HTR-8/SVneo (cell line): ENCODE results near the gene HYI.
"Not testable (repeated sequence)": the region's sequence is repeated elsewhere in the genome, so short reads cannot be mapped to it uniquely, and the experiment has no call there.

Experiments used
- DNase-seq: peaks from one replicate; pipeline ENCODE4 v3.0.0; 2011; ENCODE audit warnings: low spot score, mixed read lengths; ENCODE audit not compliant: insufficient read length
- FAIRE-seq: peaks from 2 replicates; lab custom pipeline; 2011; peaks lifted over from hg19 to GRCh38; lab: Jason Lieb, UNC

Gene HYI

GRCh38 chr1:43432171-43432860, 21.4 kb downstream of the HYI start:
- FAIRE-seq (no peak), DNase-seq (no peak)

GRCh38 chr1:43431676-43432075, 22.1 kb downstream of the HYI start:
- FAIRE-seq, result no peak
- DNase-seq, result no peak

DNA sequence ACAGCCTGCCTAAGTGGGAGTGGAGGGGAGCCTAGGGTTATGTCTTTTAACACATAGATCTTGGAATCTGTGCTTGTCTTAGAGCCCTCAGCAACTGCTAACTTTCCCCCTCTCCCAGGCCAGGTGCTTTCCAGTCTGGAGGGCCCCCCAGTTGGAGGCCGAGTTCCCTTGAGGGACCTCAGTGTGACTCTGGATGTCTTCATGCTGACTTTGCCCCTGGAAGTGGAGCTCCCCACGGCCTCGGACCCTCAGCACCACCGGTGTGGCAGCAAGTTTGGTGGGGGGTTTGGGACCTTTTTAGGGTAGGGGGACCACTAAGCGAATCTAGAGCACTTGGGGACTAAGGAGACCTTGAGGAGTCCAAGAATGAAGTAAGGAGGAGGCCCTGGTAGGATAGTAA, 22.9 kb downstream of the HYI start:
- DNase-seq (no peak), FAIRE-seq (no peak)

- no peak for FAIRE-seq
- no peak for DNase-seq
Observed at GRCh38 chr1:43427941-43428340, 25.8 kb downstream of the HYI start.

DNA sequence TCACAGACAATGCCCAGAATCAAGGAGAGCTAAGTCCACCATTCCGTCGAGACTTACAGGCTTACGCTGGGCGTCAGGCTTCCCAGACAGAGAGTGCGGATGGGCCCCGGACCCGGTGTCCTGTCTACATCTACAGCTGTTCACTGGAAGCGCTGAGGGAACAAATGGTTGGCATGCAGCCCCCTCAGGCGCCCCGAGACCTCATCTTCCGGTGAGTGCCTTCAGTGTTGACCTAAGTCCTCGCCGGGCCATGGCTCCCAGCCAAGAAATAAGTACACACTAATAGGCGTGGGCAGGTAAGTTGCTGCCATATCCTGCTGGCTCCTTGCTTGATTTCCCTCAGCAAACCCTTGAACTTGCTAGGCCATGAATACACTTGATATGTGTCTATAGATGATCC, 26.2 kb downstream of the HYI start:
- FAIRE-seq, result no peak
- DNase-seq, result no peak

DNA sequence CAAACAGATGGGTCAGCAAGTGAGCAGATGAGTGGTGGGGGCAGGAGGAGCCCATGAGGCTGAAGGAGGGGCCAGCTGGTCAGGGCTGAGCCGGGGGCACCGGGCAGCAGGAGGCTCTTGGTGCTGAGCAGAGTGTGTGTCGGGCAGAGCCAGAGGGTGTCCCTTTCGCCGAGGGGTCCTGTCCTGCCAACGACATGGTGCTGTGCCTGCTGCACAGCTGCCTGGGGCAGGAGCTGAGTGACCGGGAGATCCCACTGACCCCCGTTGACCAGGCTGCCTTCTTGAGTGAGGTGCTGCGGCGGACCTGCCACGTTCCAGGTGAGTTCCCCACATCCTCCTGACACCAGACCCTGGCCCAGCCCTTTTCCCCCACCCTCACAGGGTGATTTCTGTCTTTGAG, 27.5 kb downstream of the HYI start:
- no peak for FAIRE-seq
- DNase-seq, result no peak

GRCh38 chr1:43425045-43425444, 28.7 kb downstream of the HYI start:
- DNase-seq, result no peak
- no peak for FAIRE-seq

DNA sequence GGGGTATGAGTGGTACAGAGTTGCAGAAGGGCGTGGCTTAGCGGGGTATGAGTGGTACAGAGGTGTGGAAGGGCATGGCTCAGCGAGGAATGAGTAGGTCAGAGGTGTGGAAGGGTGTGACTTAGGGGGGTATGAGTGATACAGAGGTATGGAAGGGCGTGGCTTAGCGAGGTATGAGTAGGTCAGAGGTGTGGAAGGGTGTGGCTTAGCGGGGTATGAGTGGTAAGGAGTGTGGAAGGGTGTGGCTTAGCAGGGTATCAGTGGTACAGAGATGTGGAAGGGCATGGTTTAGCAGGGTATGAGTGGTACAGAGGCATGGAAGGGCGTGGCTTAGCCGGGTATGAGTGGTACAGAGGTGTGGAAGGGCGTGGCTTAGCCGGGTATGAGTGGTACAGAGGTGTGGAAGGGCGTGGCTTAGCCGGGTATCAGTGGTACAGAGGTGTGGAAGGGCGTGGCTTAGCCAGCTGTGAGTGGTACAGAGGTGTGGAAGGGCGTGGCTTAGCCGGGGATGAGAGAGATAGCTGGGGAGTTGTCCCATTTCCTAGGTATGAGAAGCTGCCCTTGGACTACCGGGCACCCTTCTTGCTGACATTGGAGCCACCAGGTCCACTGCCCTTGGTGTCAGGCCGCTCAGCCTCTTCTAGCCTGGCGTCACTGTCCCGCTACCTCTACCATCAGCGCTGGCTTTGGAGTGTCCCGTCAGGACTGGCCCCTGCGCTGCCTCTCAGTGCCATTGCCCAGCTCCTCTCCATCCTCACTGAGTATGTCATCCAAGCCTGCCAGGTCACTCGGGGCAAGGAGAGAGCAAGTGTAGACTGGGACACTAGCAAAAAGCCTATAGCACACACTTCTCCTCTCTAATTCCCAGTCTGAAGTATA, 29.8 kb downstream of the HYI start:
- no peak for DNase-seq
- no peak for FAIRE-seq

GRCh38 chr1:43422995-43423671, 30.6 kb downstream of the HYI start:
- no peak for FAIRE-seq
- DNase-seq, result no peak

DNA sequence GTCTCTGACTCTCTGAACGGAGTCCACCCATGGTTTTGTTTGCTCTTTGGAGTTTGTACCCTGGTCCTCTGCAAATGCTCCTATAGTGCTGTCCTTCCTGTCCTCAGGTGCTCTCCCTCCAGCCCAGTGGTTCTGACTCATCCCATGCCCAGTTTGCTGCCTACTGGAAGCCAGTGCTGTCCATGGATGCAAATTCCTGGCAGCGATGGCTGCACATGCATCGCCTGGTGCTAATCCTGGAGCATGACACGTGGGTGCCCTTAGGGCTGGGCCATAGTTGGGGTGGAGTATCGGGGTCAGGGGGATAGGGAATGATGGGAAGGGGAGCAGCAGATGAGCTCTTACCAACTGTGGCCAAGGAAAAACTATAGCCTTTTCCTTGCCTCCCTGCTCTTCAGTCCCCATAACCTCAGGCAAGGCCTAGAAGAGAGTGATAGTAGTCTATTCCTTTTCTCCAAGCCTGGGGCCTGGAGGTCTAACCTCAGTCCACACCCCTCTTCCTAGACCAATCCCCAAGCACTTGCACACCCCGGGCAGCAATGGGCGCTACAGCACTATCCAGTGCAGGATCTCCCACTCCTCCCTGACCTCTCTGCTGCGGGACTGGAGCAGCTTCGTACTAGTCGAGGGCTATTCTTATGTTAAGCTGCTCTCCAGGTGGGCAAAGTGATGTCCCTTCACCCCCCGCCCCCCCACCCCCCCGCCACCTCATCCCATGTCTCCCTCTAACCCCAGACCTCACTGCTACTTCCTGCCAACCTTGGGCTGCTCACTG, 31.6 kb downstream of the HYI start:
- no peak for FAIRE-seq
- no peak for DNase-seq

DNA sequence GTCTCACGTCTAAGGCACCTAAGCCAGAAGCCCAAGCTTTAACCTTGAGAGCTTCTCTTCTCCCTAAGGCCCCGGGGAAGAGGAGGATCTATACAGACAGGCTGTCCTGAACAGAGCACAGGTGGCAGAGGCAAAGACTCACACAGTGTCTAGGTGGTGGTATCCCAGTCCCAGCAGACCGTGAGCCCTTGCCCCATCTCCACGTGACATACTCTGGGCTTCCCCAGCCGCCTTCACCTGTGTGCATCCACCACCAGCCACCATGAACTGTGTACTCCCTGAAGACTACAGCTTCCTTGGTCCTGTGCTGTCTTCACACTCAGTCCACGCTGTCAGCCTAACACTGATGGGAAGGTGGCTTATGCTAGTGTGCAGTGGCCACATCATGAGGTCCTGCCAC, 32.3 kb downstream of the HYI start:
- DNase-seq (no peak), FAIRE-seq (no peak)

DNA sequence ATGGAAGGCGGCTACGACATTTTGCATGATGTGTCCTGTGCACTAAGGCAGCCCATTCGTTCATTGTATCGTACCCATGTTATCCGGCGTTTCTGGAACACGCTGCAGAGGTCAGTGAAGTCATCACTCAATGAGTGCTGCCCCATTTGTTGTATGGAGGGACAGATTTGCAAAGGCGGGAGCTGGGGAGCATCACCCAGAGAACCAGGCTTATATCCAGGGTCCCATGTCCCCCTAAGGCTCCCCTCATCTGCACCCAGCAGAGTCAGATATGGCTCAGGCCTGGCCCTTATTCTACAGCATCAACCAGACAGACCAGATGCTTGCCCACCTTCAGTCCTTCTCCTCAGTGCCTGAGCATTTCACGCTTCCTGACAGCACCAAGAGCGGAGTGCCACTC, 32.9 kb downstream of the HYI start:
- no peak for FAIRE-seq

DNA sequence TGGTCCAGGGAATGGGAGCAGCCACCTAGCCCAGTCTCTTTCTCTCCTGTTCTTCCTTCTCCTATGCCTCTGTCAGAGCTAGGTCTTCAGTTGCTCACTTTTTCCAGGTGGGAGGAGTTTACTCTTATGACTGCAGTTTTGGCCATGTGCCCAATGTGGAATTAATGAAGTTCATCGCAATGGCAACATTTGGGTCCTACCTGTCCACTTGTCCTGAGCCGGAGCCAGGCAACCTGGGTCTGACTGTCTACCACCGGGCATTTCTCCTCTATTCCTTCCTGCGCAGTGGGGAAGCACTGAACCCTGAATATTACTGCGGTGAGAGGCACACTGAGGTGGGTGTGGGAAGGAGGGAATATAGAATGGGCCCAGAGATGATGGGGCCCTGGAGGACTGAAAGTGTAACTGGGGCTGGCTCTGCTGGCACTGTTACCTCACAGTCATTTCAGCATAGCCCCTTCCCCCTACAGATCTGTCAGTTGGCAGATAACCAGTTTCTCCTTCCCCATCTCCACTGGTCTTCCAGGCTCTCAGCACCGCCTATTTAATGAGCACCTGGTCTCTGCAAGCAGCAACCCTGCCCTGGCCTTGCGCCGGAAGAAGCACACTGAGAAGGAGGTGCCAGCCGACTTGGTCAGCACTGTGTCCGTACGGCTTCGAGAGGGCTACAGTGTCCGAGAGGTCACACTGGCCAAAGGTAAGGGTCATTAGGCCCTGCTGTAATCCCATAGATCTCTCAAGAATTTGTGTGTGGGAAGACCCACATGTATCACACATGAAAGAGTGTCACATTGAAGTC, 33.9 kb downstream of the HYI start:
- no peak for FAIRE-seq
- no peak for DNase-seq

More for the DNA sequence above, 32.9 kb downstream of the HYI start:
- no peak for DNase-seq

DNA sequence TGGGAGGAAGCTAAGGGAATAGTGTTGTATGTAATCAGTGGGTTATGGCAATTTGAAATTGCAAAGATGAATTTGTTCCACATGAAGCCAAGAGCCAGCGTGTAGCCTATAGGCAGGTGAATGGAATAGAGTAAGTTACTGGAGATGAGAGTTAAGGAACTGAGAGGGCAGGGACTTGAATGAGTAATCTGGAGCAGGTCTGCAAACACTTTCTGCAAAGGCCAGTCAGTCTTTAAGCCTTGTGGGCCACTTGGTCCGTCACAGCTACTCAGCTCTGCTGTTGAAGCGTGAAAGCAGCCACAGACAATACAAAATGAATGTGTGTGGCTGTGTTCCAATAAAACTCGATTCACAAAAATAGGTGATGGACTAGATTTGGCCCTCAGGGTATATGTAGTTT, 34.9 kb downstream of the HYI start:
- no peak for DNase-seq
- FAIRE-seq, result no peak

DNA sequence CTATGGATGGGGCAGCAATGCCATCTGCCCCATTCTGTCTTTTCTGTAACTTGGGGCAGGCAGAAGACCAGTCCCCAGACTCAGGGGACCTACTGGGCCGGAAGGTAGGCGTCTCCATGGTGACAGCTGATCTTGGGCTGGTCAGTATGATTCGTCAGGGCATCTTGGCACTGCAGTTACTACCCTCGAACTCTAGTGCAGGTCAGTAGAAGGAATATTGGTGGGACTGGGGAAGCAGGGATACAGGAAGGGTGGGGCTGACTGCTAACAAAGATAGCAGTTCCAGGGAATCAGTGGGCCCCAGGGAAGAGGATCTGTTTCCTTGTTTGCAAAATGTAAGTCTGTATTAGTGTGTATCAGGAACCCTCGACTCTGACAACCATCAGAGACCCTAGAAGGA, 37.8 kb downstream of the HYI start:
- no peak for FAIRE-seq

DNA sequence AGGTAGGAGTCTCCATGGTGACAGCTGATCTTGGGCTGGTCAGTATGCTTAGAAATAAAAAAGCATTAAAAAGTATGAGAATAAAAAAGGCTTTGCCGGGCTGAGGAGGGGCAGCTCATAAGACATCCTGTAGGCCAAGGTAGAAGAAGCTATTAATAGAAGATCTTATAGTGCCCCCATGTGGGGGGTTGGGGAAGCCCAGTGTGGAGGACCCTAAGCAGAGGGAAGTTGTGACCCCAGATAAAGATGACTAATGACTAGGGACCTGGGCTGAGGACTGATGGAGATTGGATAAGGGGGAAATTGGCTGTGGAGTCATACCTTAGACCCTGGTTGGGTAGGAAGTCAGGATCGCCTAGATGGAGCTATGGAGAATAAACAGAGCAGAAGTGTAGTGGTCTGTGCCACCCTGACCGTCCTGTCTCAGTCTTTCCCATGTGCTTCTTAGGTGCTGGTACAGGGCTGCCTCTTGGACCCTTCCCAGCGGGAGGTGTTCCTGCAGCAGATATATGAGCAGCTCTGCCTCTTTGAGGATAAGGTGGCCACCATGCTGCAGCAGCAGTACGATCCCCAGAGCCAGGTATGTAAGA, 39.0 kb downstream of the HYI start:
- DNase-seq, result peak; percentile 53
- no peak for FAIRE-seq

More for the DNA sequence above, 37.8 kb downstream of the HYI start:
- DNase-seq, result no peak

- not testable (repeated sequence) for FAIRE-seq, DNase-seq
Observed at GRCh38 chr1:43413426-43413825, 40.3 kb downstream of the HYI start.

DNA sequence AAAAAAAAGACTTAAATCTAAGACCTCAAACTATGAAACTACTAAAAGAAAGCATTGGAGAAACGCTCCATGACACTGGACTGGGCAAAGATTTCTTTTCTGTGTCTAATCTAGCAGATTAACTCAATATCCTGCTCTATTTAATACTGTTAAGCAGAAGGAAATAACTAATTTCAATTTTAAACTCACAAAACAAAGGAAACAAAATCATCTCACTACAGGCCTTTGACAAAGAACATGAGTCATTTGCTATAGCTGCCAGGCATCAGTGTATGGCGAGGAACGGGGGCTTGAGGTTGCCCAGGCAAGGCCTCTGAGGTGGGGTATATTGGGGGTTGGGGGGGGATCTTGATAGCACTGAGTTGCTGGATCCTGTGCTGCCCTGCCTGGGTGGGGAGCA, 43.2 kb downstream of the HYI start:
- no peak for FAIRE-seq
- no peak for DNase-seq

DNA sequence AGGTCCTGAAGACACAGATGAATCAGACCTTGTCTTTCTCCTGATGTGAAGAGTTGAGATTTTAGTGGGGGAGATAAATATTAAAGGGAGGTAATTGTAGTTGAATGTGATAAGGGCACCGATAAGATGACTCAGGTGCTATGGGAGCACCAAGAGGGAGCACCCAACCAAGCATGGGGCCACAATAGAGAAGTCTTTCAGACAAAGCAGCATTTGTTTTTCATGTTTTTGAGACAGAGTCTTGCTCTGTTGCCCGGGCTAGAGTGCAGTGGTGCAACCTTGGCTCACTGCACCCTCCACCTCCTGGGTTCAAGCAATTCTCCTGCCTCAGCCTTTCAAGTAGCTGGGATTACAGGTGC, 47.9 kb downstream of the HYI start:
- FAIRE-seq (no peak), DNase-seq (no peak)
